ENCODE measurements around the gene DBF4B.

The DBF4B gene, protein sequence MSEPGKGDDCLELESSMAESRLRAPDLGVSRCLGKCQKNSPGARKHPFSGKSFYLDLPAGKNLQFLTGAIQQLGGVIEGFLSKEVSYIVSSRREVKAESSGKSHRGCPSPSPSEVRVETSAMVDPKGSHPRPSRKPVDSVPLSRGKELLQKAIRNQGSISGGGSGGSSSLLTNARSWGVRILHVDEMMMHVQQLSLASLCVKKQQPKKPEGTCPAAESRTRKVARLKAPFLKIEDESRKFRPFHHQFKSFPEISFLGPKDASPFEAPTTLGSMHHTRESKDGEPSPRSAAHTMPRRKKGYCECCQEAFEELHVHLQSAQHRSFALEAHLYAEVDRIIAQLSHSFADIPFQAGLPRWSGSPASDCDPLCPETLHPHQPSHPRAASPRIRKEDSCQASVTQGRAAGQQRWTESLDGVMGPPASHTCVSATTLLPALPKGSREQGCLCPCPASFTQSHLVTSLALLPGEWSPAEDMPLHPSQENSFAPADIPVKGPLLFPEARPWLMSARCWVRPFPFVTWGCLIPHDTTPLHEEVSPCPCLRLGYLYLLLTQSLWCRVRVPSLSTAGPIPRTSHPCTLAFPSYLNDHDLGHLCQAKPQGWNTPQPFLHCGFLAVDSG

DNA sequence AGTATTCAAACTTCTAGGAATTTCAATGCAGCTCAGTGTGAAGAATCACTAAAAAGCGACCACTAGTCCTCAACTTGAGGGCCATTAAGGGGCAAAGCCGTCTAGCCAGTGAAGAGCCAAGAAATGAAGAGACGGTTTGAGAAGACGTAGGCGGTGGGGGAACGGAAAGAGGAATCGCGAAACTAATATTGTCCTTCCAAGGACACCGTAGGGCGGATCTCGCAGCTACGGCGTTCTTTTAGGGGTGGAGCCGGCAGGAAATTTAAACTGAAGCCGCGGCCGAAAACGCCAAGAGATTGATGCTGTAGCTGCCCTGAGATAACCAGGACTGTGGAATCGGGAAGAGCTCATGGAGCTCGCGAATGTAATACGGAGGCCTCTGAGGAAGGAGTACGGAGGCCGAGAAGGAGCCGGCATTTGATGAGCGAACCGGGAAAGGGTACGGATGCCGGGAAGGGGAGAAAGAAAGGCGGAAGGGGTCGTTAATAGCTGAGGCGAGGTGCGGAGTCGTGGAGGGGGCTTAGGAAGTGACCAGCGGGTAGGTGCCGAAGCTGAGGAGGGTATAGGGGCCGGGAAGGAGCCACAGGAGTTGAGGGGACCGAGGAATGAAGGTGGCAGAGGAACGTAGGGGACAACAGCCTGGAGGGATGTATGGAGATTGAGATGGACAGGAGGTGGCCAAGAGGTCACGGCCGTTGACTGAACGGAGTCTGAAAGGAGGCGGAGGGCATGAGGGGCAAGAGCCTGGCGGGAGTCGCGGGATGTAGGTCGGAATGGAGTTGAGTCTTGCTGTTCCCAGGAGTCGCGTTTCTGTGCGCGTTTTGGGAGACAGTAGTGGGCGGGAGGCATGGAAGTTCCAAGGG lies at the start of gene DBF4B:
TSS of gene DBF4B (plus strand) at position 265 of the 863 bp plus-strand sequence. CDS start at position 421, 156 bp downstream.
- peak within 1 kb of the TSS; percentile 89 for H3K27ac ChIP-seq
- no peak for TF ChIP-seq ZFX (IDR thresholded peaks at IDR 0.05; ENCODE audit: borderline replicate concordance)
- TF ChIP-seq, protein P1, sequence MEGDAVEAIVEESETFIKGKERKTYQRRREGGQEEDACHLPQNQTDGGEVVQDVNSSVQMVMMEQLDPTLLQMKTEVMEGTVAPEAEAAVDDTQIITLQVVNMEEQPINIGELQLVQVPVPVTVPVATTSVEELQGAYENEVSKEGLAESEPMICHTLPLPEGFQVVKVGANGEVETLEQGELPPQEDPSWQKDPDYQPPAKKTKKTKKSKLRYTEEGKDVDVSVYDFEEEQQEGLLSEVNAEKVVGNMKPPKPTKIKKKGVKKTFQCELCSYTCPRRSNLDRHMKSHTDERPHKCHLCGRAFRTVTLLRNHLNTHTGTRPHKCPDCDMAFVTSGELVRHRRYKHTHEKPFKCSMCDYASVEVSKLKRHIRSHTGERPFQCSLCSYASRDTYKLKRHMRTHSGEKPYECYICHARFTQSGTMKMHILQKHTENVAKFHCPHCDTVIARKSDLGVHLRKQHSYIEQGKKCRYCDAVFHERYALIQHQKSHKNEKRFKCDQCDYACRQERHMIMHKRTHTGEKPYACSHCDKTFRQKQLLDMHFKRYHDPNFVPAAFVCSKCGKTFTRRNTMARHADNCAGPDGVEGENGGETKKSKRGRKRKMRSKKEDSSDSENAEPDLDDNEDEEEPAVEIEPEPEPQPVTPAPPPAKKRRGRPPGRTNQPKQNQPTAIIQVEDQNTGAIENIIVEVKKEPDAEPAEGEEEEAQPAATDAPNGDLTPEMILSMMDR (IDR thresholded peaks at IDR 0.05), result no peak

DNA sequence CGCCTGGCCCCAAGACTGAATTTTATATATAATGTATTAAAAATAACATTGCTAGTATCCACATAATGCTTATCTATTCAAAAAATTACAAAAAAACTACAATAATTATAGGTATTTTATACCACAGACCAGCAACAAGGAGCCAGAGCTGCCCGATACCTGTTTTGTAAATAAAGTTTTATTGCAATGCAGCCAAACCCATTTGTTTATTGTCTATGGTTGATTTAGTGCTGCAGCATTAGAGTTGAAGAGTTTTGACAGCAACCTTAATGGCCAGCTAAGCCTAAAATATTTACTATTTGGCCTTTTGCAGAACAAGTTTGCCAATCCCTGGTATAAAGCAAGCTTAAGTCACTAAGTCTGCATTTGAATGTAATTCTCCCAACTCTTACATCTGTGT lies 46.6 kb upstream of the DBF4B start:
- H3K27ac ChIP-seq, result no peak overlapping the region
- TF ChIP-seq ZFX (IDR thresholded peaks at IDR 0.05; ENCODE audit: borderline replicate concordance), result no peak

GRCh38 chr17:44663095-44663494 lies 45.4 kb upstream of the DBF4B start:
- H3K27ac ChIP-seq, result no peak overlapping the region
- TF ChIP-seq, protein P1 (IDR thresholded peaks at IDR 0.05), result no peak
- TF ChIP-seq ZFX (IDR thresholded peaks at IDR 0.05; ENCODE audit: borderline replicate concordance), result no peak

DNA sequence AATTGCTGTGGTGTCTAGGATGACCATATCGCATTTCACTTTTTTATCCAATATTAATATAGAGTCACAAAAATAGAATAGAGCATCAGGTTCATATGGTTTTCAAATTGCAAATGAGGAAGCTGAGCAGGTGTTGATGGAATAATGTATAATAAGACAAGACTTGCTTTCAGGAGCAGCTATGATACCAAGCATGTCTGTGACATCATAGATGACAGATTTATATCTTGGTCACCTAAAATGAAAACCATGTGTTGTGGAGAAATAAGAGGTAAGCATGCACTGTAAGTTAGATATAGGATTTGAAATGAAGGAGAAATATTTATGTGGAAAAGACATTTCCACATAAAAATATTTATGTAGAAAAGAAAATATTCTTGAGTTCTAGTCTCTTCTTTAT lies 43.6 kb upstream of the DBF4B start:
- H3K27ac ChIP-seq, result no peak overlapping the region
- TF ChIP-seq, protein P1 (IDR thresholded peaks at IDR 0.05), result no peak
- no peak for TF ChIP-seq ZFX (IDR thresholded peaks at IDR 0.05; ENCODE audit: borderline replicate concordance)

- H3K27ac ChIP-seq, result no peak overlapping the region
- TF ChIP-seq, protein P1 (IDR thresholded peaks at IDR 0.05), result no peak
- no peak for TF ChIP-seq ZFX (IDR thresholded peaks at IDR 0.05; ENCODE audit: borderline replicate concordance)
Observed at GRCh38 chr17:44666006-44666405, 42.5 kb upstream of the DBF4B start.

- H3K27ac ChIP-seq, result no peak overlapping the region
- no peak for TF ChIP-seq ZFX (IDR thresholded peaks at IDR 0.05; ENCODE audit: borderline replicate concordance)
- TF ChIP-seq, protein P1 (IDR thresholded peaks at IDR 0.05), result peak; percentile 77
Observed at GRCh38 chr17:44672479-44673093, 35.9 kb upstream of the DBF4B start.

- no peak overlapping the region for H3K27ac ChIP-seq
- TF ChIP-seq, protein P1 (IDR thresholded peaks at IDR 0.05), result no peak
- TF ChIP-seq ZFX (IDR thresholded peaks at IDR 0.05; ENCODE audit: borderline replicate concordance), result no peak
Observed at GRCh38 chr17:44673893-44674292, 34.6 kb upstream of the DBF4B start.

Data from 22Rv1 (cell line).